ENCODE data around the gene PEX7.
"Not testable (repeated sequence)": the region's sequence is repeated elsewhere in the genome, so short reads cannot be mapped to it uniquely, and the experiment has no call there.

The PEX7 gene

DNA sequence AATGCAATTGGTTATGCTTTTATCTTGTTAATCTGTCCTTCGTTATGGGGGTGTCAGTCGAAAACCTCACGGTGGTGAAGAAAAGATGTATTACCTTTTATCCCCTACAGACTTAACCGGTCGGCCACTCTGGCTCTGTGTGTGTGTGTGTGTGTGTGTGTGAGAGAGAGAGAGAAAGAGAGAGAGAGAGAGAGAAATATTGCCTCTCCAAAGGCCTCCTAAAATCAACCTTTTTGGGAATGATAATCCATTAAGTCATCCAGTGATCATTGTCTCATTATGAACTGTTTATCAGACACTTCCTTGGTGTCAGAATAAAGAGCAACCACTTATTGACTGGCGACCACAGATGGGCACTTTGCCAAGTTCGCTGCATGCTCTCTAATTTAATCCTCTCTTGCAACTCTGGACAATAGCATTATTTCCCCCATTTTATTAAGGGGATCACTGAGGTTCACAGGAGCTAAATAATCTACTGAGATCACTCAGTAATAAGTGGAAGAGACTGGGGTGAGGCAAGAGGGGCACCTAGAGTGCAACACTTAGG, 130.4 kb downstream of the PEX7 start:
- DNase-seq (ENCODE audit: low spot score), result no peak

DNA sequence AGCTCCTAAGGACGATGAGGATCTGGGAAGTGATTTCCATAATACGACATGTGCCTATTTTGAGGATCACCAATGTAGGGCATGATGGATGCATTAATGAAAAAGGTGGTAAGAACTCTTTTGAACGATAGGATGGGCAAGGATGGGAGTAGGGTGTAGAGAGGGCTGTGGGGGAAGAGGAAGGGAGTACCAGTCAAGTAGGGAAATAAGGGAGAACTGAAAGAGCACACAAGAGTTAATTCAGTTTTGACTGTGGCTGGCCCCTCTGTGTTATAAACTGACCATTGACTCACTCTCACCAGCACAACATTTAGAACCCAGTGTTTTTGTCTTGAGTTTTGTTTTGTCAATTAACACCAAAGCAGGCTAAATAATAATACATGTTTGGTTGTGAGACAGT, 132.7 kb downstream of the PEX7 start:
- no peak for DNase-seq (ENCODE audit: low spot score)

DNA sequence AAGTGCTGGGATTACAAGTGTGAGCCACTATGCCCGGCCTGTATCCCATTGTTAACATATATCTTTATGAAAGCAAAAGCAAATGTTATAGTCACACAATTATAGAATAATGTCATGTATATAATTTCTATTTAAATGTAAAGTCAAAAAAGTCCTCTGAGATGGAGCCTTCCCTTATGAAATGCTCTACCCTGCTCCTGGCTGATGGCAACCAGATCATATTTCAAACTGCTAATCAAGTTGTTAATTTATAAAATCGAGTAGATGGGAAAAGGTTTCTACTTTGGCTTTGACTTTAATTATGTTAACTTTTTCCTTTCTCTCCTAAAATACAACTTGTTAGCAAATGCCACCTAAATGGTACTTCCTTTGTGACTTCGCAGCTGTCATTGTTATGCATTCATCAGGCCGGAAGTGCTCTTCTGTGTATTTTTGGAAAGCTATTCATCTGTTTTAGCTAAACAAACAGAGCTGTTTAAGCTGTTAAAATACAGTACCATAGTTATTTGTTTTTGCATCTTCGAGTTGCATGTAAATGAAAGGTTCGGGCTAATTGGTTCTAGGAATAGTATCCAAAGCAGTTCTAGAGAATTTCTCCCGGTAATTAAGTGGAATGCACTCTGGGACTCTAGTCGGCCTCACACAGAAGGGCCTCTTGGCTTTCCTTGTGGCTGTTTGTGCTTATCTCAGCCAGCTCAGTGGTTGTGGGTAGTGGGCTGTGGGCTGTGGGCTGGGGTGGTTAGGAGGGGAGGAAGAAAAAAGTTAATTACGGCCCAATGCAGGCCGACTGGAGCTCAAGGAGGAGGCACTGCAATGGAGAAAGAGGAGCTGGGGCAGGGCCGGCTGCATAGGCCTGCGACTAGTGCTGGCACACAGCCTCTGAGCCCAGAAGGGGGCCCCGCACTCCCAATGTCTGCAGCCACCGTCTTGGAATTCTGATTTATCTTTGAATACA, 134.5 kb downstream of the PEX7 start:
- DNase-seq (ENCODE audit: low spot score), result no peak

DNA sequence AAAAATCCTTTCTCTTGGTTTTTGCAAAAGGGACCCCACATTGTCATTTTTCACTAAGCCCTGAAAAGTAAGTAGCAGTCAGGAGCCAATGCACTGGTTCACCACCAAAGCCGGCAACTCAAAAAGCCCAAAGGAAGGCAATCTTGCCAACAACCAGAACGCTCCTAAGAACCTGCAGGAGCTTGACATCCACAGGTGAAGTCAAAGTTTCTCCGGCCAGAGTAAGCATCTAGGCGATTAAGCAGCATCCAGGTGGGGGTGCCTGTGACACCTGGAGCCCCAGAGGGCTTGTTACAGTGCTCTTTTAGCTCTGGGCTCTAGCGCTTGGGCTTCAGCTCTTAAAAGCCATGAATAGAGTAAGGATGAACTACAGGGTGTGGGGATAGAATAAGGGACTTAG, 135.8 kb downstream of the PEX7 start:
- no peak for DNase-seq (ENCODE audit: low spot score)

DNA sequence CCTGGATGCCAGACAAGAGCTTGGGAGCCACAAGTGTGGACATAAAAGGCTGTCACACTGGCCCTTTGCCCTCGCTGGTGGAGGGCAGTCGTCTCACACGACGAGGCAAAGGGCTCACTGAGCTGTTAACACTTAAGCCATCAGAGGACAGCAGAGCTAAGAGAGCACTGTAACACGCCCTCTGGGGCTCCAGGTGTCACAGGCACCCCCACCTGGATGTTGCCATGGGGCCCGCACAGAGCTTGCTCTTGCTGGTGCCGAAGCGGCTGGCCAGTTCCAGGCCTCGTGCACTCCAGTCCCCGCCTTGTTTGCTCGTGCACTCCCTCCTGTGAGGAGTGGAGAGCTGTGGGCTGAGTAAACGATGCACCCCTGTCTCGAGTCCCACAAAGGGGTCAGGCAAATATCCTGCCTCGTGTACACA, 137.1 kb downstream of the PEX7 start:
- DNase-seq (ENCODE audit: low spot score), result no peak

DNA sequence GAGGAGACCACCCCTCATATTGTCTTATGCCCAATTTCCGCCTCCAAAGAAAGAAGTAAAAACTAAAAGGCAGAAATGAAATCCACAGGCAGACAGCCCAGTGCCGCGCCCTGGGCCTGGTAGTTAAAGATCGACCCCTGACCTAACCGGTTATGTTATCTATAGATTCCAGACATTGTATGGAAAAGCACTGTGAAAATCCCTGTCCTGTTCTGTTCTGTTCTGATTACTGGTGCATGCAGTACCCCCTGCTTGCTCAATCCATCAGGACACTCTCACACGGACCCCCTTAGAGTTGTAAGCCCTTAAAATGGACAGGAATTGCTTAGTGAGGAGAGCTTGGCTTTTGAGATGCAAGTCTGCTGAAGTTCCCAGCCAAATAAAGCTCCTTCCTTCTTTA, 137.5 kb downstream of the PEX7 start:
- not testable (repeated sequence) for DNase-seq (ENCODE audit: low spot score)

DNA sequence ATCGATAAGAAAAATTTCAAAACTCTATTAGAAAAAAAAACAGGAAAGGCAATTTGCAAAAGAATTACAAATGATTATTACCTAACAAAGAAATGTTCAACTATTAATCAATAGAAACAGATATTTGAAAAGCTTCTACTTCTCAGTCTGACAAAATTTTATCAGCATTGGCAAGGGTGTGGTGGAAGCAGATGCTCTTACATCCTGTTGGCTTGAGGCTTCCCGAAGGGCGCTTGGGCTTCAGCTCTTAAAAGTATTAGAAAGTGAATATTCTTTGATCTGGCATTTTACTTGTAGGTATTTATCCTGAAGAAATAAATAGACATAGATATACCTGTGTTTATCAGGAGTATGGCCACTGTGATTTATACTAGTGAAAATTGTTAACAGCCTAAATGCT, 138.4 kb downstream of the PEX7 start:
- DNase-seq (ENCODE audit: low spot score), result no peak

DNA sequence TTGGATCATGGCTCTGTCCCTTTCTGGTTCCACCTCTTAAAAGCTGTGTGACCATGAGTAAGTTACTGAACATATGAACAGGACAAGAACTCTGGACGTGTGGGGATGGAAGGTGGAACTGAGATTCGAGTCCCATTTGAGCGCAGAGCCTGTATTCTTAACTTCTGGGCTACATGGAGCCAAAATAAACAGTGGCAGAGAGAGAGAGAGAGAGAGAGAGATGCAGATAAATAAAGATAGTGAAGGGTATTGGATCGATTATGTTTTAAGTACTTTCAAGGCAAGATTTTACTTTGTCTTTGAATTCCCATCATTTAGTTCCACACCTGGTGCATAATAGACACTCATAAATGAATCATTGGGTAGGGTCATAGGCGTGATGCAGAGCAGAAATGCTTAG, 139.5 kb downstream of the PEX7 start:
- no peak for DNase-seq (ENCODE audit: low spot score)

DNA sequence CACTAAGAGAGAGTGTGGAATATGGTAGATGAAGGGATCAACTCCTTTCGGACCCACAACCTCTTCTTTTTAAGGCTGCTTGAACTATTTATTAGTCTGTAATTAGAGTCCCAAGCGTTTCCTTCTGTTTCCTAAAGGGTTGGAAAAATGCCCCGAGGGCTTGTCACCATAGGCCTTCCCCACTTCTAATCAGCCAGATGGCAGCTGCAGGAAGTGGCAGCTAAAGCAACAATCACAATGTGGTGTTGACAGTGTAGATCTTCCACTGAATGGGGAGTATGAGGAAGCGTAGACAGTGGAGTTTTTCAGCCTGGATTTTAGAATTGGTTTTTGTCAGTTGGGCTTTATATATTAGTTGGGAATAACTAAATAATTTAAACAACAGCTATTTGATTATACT, 140.3 kb downstream of the PEX7 start:
- DNase-seq (ENCODE audit: low spot score), result no peak

DNA sequence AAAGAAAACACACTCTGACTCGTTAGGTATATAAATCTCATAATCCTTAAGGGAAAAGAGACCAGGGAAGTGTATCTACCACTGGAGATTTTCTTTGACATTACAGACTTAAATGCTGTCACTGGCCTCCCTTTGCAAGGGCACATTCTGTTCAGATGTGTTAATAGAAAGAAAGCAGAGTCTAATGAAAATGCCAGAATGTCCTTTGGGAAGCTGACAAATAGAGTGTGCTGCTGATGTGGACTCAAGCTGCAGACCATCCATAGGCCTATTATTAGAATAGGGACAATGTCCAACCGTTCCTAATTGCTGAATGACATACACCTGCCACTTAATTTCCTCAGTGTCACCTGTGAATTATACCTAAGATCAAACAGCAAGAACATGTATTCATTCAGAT, 140.9 kb downstream of the PEX7 start:
- no peak for DNase-seq (ENCODE audit: low spot score)
